Measurements from ENCODE around the gene NLRP11.

DNA sequence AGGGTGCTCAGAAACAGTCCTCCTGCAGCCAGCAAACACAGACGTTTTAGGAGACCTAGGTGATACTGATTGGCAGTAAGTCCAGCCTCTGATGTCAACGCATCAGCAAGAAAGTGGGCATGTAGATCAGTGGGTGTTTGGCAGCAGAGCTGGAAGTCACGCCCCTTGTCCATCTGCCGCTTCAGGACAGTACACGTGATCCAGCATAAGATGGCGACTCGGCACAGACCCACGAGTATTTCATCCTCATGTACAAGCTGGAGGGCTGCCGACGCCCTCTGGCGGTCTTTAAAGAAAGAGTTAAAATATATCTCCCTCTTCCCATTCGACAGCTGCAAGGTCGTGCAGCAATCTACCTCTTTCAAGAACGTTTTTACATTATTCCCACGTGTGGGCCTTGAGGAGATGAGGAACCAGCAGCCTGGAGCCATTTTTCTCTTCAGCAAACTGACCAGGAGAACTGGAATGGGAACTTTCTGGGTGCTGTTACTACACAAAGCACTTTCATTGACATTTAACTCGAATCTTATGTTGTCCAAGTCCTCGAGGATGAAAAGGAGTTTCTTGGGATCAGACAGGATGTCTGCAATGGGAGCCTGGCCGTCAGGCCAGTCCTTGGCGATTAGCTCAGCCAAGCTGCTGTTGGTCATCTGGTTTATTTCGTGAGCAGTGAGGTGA, 22.3 kb downstream of the NLRP11 start:
- TF ChIP-seq BHLHE40 (IDR thresholded peaks at IDR 0.05; ENCODE audit: borderline replicate concordance) (no peak), SUZ12 (IDR thresholded peaks at IDR 0.05) (no peak), PKNOX1 (IDR thresholded peaks at IDR 0.05) (no peak), ARNT (IDR thresholded peaks at IDR 0.05) (no peak), HDGF (IDR thresholded peaks at IDR 0.05; ENCODE audit: borderline replicate concordance) (no peak), SP1 (IDR thresholded peaks at IDR 0.05) (no peak), NFRKB (IDR thresholded peaks at IDR 0.05) (no peak), FOXM1 (IDR thresholded peaks at IDR 0.05; ENCODE audit: borderline replicate concordance) (no peak), FOXA1 (IDR thresholded peaks at IDR 0.05) (no peak), ELF4 (IDR thresholded peaks at IDR 0.05) (no peak)

Data from HEK293T (cell line).